Gastroesophageal sphincter (tissue), 4 donors: ENCODE results near the gene ADRA2C. TPM values are rescaled to one million over a fixed set of nuclear protein-coding genes. Genes with fewer than 3 reads are reported as not detected.

Experiments used
- ATAC-seq: fragments of 150-250 bp; one replicate; pipeline ENCODE4 v1.9.1; 2016; ENCODE audit warnings: mild to moderate bottlenecking, moderate library complexity
- H3K27ac ChIP-seq, 4 donors: fragments of 200-600 bp; sonication (generic) in 3 of 4; 1 replicate in 3 of 4; 2 replicates in 1 of 4; pipeline ENCODE4 v1.5.1; 2016 to 2019
- H3K27me3 ChIP-seq: fragments of 200-600 bp; sonication (generic); one replicate; pipeline ENCODE4 v1.5.1; 2019
- H3K36me3 ChIP-seq, 2 donors: fragments of 200-600 bp; sonication (generic); one replicate each; pipeline ENCODE4 v1.5.1; 2019; ENCODE audit warnings: control low read depth in 1 of 2
- H3K4me1 ChIP-seq, 3 donors: fragments of 200-600 bp; sonication (generic); 1 replicate in 2 of 3; 2 replicates in 1 of 3; pipeline ENCODE4 v1.5.1; 2016 to 2019; ENCODE audit warnings: control low read depth in 2 of 3
- H3K4me3 ChIP-seq, 2 donors: fragments of 200-600 bp; sonication (generic); one replicate each; pipeline ENCODE4 v1.5.1; 2019; ENCODE audit warnings: mild to moderate bottlenecking in 1 of 2, moderate library complexity in 1 of 2
- H3K9me3 ChIP-seq, 3 donors: fragments of 200-600 bp; sonication (generic); one replicate each; pipeline ENCODE4 v1.5.1; 2017 to 2019; ENCODE audit warnings: control low read depth in 2 of 3
- CTCF ChIP-seq, 4 experiments: fragments of 200-600 bp in 2 of 4; fragments of 450-650 bp in 2 of 4; sonication (generic) in 1 of 4; IDR thresholded peaks; one replicate each; pipeline ENCODE4 v1.5.1; 2017 to 2019; ENCODE audit warnings: antibody characterized with exemption in 4 of 4, mild to moderate bottlenecking in 2 of 4, moderate library complexity in 2 of 4
- EP300 ChIP-seq: sonication (generic); formaldehyde crosslinking; IDR thresholded peaks from one replicate; pipeline ENCODE4 v1.6.1; 2017; ENCODE audit warnings: antibody characterized with exemption, mild to moderate bottlenecking
- POLR2A ChIP-seq, 2 donors: fragments of 450-650 bp; IDR thresholded peaks; one replicate each; pipeline ENCODE4 v1.6.1; 2017; ENCODE audit warnings: antibody characterized with exemption in 2 of 2, mild to moderate bottlenecking in 2 of 2, moderate library complexity in 1 of 2
- POLR2AphosphoS5 ChIP-seq: sonication (generic); formaldehyde crosslinking; IDR thresholded peaks from one replicate; pipeline ENCODE4 v1.6.1; 2017; ENCODE audit warnings: antibody characterized with exemption
- WGBS, 2 donors: methylation state at CpG; one replicate each; pipeline ENCODE4 v1.1.5; 2018; ENCODE audit warnings: low coverage in 1 of 2; 5-methylcytosine and 5-hydroxymethylcytosine counted together
- total RNA-seq, 4 donors: library from RNA; depleted of rRNA; stranded (reverse); fragments of >200 nt; gene quantifications; one replicate each; pipeline ENCODE4 v1.1.0, GENCODE V29; 2016

ADRA2C gene
- total RNA-seq, 4 donors from 2014 or later = 1.2 to 26.5 (median 6.1) TPM

- Histone ChIP-seq H3K36me3 (no peaks in the 10 kb centered on the region), H3K4me3 (no peak overlapping the region), H3K27me3 (peaks cover 81% of the 10 kb centered on the region), H3K27ac (no peak overlapping the region), H3K9me3 (peaks cover 0 to 13% (median 0%) of the 10 kb centered on the region in 3 donors), H3K4me1 (no peaks in the 10 kb centered on the region)
- ATAC-seq = no peak
- TF ChIP-seq CTCF (IDR thresholded peaks at IDR 0.05) (no peak), POLR2AphosphoS5 (no peak), EP300 (no peak), POLR2A (IDR thresholded peaks at IDR 0.05) (no peak)
- WGBS, 2 donors = no CpG with 5 or more reads among the region's 13 CpGs
Observed at GRCh38 chr4:3739577-3739976, 26.6 kb upstream of the ADRA2C start.

- Histone ChIP-seq H3K36me3 (no peaks in the 10 kb centered on the region), H3K9me3 (peaks cover 0 to 13% (median 0%) of the 10 kb centered on the region in 3 donors), H3K4me3 (no peak overlapping the region), H3K27me3 (peaks cover 82% of the 10 kb centered on the region), H3K4me1 (peaks cover 0 to 5% (median 0%) of the 10 kb centered on the region in 3 donors), H3K27ac (no peak overlapping the region)
- 40% methylated on average over 1 of the region's 25 CpGs; no CpG with 5 or more reads in 1 of the 2 donors for WGBS, 2 donors
- ATAC-seq = no peak
- TF ChIP-seq POLR2AphosphoS5 = no peak
- no peak for TF ChIP-seq POLR2A (IDR thresholded peaks at IDR 0.05)
- no peak for TF ChIP-seq EP300
Observed at GRCh38 chr4:3740256-3740655, 25.9 kb upstream of the ADRA2C start.

GRCh38 chr4:3741217-3742011 is 24.8 kb upstream of the ADRA2C start:
- Histone ChIP-seq H3K4me3 (no peak overlapping the region), H3K36me3 (no peaks in the 10 kb centered on the region), H3K9me3 (peaks cover 0 to 13% (median 0%) of the 10 kb centered on the region in 3 donors), H3K4me1 (peaks cover 0 to 7% (median 0%) of the 10 kb centered on the region in 3 donors), H3K27ac (no peak overlapping the region), H3K27me3 (peaks cover 91% of the 10 kb centered on the region)
- ATAC-seq = no peak
- TF ChIP-seq EP300 (no peak), POLR2AphosphoS5 (no peak), POLR2A (IDR thresholded peaks at IDR 0.05) (no peak)
- WGBS, 2 donors = 91 to 98% methylated on average over 6 to 8 of the region's 19 CpGs

GRCh38 chr4:3742610-3743009 is 23.6 kb upstream of the ADRA2C start:
- Histone ChIP-seq H3K9me3 (peaks cover 0 to 13% (median 0%) of the 10 kb centered on the region in 3 donors), H3K27ac (no peak overlapping the region), H3K4me1 (peaks cover 0 to 7% (median 0%) of the 10 kb centered on the region in 3 donors), H3K36me3 (no peaks in the 10 kb centered on the region), H3K4me3 (no peak overlapping the region), H3K27me3 (peaks cover 100% of the 10 kb centered on the region)
- TF ChIP-seq POLR2A (IDR thresholded peaks at IDR 0.05) (no peak), CTCF (IDR thresholded peaks at IDR 0.05) (no peak), EP300 (no peak), POLR2AphosphoS5 (no peak)
- 100% methylated on average over 1 to 2 of the region's 3 CpGs for WGBS, 2 donors
- ATAC-seq = no peak

- Histone ChIP-seq H3K36me3 (no peaks in the 10 kb centered on the region), H3K27me3 (peaks cover 100% of the 10 kb centered on the region), H3K27ac (no peak overlapping the region), H3K4me1 (peaks cover 0 to 7% (median 0%) of the 10 kb centered on the region in 3 donors), H3K9me3 (peaks cover 0 to 13% (median 0%) of the 10 kb centered on the region in 3 donors), H3K4me3 (no peak overlapping the region)
- WGBS, 2 donors = 62% methylated on average over 11 of the region's 22 CpGs; no CpG with 5 or more reads in 1 of the 2 donors
- TF ChIP-seq EP300 (no peak), CTCF (IDR thresholded peaks at IDR 0.05) (no peak), POLR2AphosphoS5 (no peak), POLR2A (IDR thresholded peaks at IDR 0.05) (no peak)
- no peak for ATAC-seq
Observed at GRCh38 chr4:3744232-3744631, 22.0 kb upstream of the ADRA2C start.

GRCh38 chr4:3744901-3745300 is 21.3 kb upstream of the ADRA2C start:
- Histone ChIP-seq H3K27me3 (peaks cover 100% of the 10 kb centered on the region), H3K9me3 (peaks cover 0 to 13% (median 0%) of the 10 kb centered on the region in 3 donors), H3K36me3 (no peaks in the 10 kb centered on the region), H3K4me1 (peaks cover 0 to 7% (median 0%) of the 10 kb centered on the region in 3 donors), H3K27ac (no peak overlapping the region), H3K4me3 (no peak overlapping the region)
- ATAC-seq = no peak
- TF ChIP-seq POLR2A (IDR thresholded peaks at IDR 0.05) = no peak
- TF ChIP-seq POLR2AphosphoS5 = no peak
- TF ChIP-seq EP300 = no peak
- TF ChIP-seq CTCF (IDR thresholded peaks at IDR 0.05) = no peak
- WGBS, 2 donors = 7 to 14% methylated on average over 12 to 14 of the region's 14 CpGs
